HG03442 (cell line): ENCODE measurements around the gene WDR74.
"Not testable (repeated sequence)": the region's sequence is repeated elsewhere in the genome, so short reads cannot be mapped to it uniquely, and the experiment has no call there.

ENCODE experiments used
- ATAC-seq: cut with Tn5 transposase; IDR thresholded peaks from one replicate; pipeline ENCODE4 v1.9.1; 2021; ENCODE audit warnings: mild to moderate bottlenecking, moderate library complexity; ENCODE audit not compliant: unreplicated experiment

WDR74 gene

GRCh38 chr11:62860835-62861563 lies 21.6 kb upstream of the WDR74 start:
- no peak for ATAC-seq

GRCh38 chr11:62859281-62859703 lies 19.9 kb upstream of the WDR74 start:
- not testable (repeated sequence) for ATAC-seq

GRCh38 chr11:62858201-62858600 lies 18.8 kb upstream of the WDR74 start:
- ATAC-seq = no peak

GRCh38 chr11:62857541-62857982 lies 18.2 kb upstream of the WDR74 start:
- ATAC-seq = no peak

- ATAC-seq = no peak
These were observed 17.0 kb upstream of the WDR74 start for GRCh38 chr11:62856333-62856895.

- ATAC-seq = peak; percentile 75
These were observed 16.4 kb upstream of the WDR74 start for GRCh38 chr11:62855571-62856332.

- ATAC-seq = no peak
These were observed 15.6 kb upstream of the WDR74 start for GRCh38 chr11:62854825-62855570.

GRCh38 chr11:62854013-62854824 lies 14.8 kb upstream of the WDR74 start:
- ATAC-seq = no peak

GRCh38 chr11:62853279-62853965 lies 14.0 kb upstream of the WDR74 start:
- ATAC-seq = no peak

- no peak for ATAC-seq
These were observed 13.3 kb upstream of the WDR74 start for GRCh38 chr11:62852523-62853188.

GRCh38 chr11:62851807-62852522 lies 12.6 kb upstream of the WDR74 start:
- no peak for ATAC-seq

- ATAC-seq = no peak
These were observed 11.8 kb upstream of the WDR74 start for GRCh38 chr11:62850911-62851806.

- ATAC-seq = no peak
These were observed 8.5 kb upstream of the WDR74 start for GRCh38 chr11:62847767-62848314.

GRCh38 chr11:62846177-62846576 lies 6.8 kb upstream of the WDR74 start:
- ATAC-seq = no peak

- ATAC-seq = no peak
These were observed 4.8 kb upstream of the WDR74 start for GRCh38 chr11:62844154-62844553.

GRCh38 chr11:62843466-62843865 lies 4.1 kb upstream of the WDR74 start:
- no peak for ATAC-seq

- ATAC-seq = not testable (repeated sequence)
These were observed 3.5 kb upstream of the WDR74 start for GRCh38 chr11:62842891-62843290.
